Kidney (tissue), 14 donors: ENCODE measurements around the gene MTERF1. TPM values are rescaled to one million over a fixed set of nuclear protein-coding genes. Genes with fewer than 3 reads are reported as not detected.

ENCODE experiments used
- DNase-seq, 5 donors: peaks; one replicate each; pipeline ENCODE4 v3.0.0-alpha.2; 2013 to 2020
- FAIRE-seq: peaks from 2 replicates; lab custom pipeline; 2012; peaks lifted over from hg19 to GRCh38; lab: Jason Lieb, UNC
- H3K27ac ChIP-seq, 2 donors: one replicate each; pipeline ENCODE4 v1.7.0; 2013; ENCODE audit warnings: low read depth in 2 of 2, low read length in 2 of 2, inconsistent platforms in 1 of 2
- H3K27me3 ChIP-seq: one replicate; pipeline ENCODE4 v1.7.1; 2013; ENCODE audit warnings: low read length, inconsistent platforms; ENCODE audit not compliant: control insufficient read depth, insufficient read depth
- H3K36me3 ChIP-seq, 3 donors: one replicate each; pipeline versions ENCODE4 v1.7.0 to v1.7.1; 2013; ENCODE audit warnings: low read length in 3 of 3, control low read depth in 1 of 3, inconsistent platforms in 1 of 3; ENCODE audit not compliant: insufficient read depth in 3 of 3, control insufficient read depth in 2 of 3
- H3K4me1 ChIP-seq, 3 donors: one replicate each; pipeline versions ENCODE4 v1.7.0 to v1.7.1; 2013; ENCODE audit warnings: low read length in 3 of 3, inconsistent platforms in 1 of 3, low read depth in 1 of 3; ENCODE audit not compliant: control insufficient read depth in 2 of 3, insufficient read depth in 2 of 3
- H3K4me3 ChIP-seq, 3 donors: one replicate each; pipeline versions ENCODE4 v1.7.0 to v1.8.1; 2013; ENCODE audit warnings: low read length in 3 of 3, control low read depth in 1 of 3, inconsistent platforms in 1 of 3
- H3K9ac ChIP-seq, 3 donors: one replicate each; pipeline versions ENCODE4 v1.7.0 to v1.7.1; 2013; ENCODE audit warnings: low read length in 3 of 3, control low read depth in 1 of 3, inconsistent platforms in 1 of 3
- H3K9me3 ChIP-seq, 3 donors: one replicate each; pipeline versions ENCODE4 v1.7.0 to v1.7.1; 2013; ENCODE audit warnings: low read length in 3 of 3, control low read depth in 1 of 3, inconsistent platforms in 1 of 3; ENCODE audit not compliant: control insufficient read depth in 2 of 3, insufficient read depth in 1 of 3
- CTCF ChIP-seq: IDR thresholded peaks from 3 replicates; pipeline ENCODE4 v1.5.1; 2012; ENCODE audit warnings: mild to moderate bottlenecking, moderate library complexity, borderline replicate concordance; ENCODE audit not compliant: insufficient read depth; ENCODE audit errors: extremely low read depth
- intact Hi-C: fragments of 100-400 bp; cut with DNase I; formaldehyde crosslinking; loops from one replicate; pipeline ENCODE4 v1.11.1; 2022
- polyA plus RNA-seq: library from polyadenylated mRNA; stranded (reverse); fragments of 350-450 nt; fragmentation: Illumina TruSeq; extraction: RNeasy Lipid Tissue Mini Kit (QIAGEN cat#74804); gene quantifications from one replicate; pipeline ENCODE4 v1.2.3, GENCODE V29; 2014; ENCODE audit warnings: low read depth, low replicate concordance; ENCODE audit not compliant: insufficient read depth
- total RNA-seq: library from RNA; stranded (reverse); fragmentation: NEBNext Ultra II Directional; extraction: Animal tissue kit (Norgen Biotek cat#: 25700); gene quantifications from one replicate; pipeline ENCODE4 v1.2.1, GENCODE V29; 2021
- donor health status: control.
- donor health status: control.
- donor health status: control.
- donor health status: control.
- donor health status: control.
- donor health status: DM: yes; HTN: yes; CAD: no.
- donor health status: Normal renal cell carcinoma (clear cell type).

The MTERF1 gene
- total and polyA plus RNA-seq, 2 donors from 2014 or later: 10.1 to 14.6 TPM

GRCh38 chr7:91913612-91914011 is 33.1 kb upstream of the MTERF1 start:
- intact Hi-C loops: no loop called here
- Histone ChIP-seq H3K27ac (no peak overlapping the region), H3K9me3 (no peaks in the 10 kb centered on the region), H3K9ac (no peak overlapping the region), H3K27me3 (no peaks in the 10 kb centered on the region), H3K36me3 (no peaks in the 10 kb centered on the region), H3K4me3 (no peak overlapping the region), H3K4me1 (no peaks in the 10 kb centered on the region)
- FAIRE-seq (no peak), DNase-seq (no peak)
- no peak for TF ChIP-seq CTCF

- DNase-seq: no peak
- FAIRE-seq: no peak
- Histone ChIP-seq H3K4me3 (no peak overlapping the region), H3K4me1 (no peaks in the 10 kb centered on the region), H3K36me3 (no peaks in the 10 kb centered on the region), H3K9ac (no peak overlapping the region), H3K27ac (no peak overlapping the region), H3K9me3 (no peaks in the 10 kb centered on the region), H3K27me3 (no peaks in the 10 kb centered on the region)
- TF ChIP-seq CTCF: no peak
- intact Hi-C loops: no loop called here
Measured at GRCh38 chr7:91912494-91912893, 32.0 kb upstream of the MTERF1 start.

- Histone ChIP-seq H3K4me3 (no peak overlapping the region), H3K27ac (no peak overlapping the region), H3K9me3 (no peaks in the 10 kb centered on the region), H3K9ac (no peak overlapping the region), H3K27me3 (no peaks in the 10 kb centered on the region), H3K4me1 (no peaks in the 10 kb centered on the region), H3K36me3 (no peaks in the 10 kb centered on the region)
- FAIRE-seq (no peak), DNase-seq (no peak)
- TF ChIP-seq CTCF: no peak
- intact Hi-C loops: no loop called here
Measured at GRCh38 chr7:91911121-91911520, 30.6 kb upstream of the MTERF1 start.

- no peak overlapping the region for H3K4me3 ChIP-seq
- TF ChIP-seq CTCF: no peak
- no peak overlapping the region for H3K27ac ChIP-seq
- no peak for DNase-seq
- H3K9me3 ChIP-seq: no peaks in the 10 kb centered on the region
- H3K9ac ChIP-seq: no peak overlapping the region
- no peaks in the 10 kb centered on the region for H3K4me1 ChIP-seq
- H3K27me3 ChIP-seq: no peaks in the 10 kb centered on the region
- no peak for FAIRE-seq
- H3K36me3 ChIP-seq: no peaks in the 10 kb centered on the region
- intact Hi-C loops: no loop called here
Measured at GRCh38 chr7:91910171-91910570, 29.7 kb upstream of the MTERF1 start.
